Fibroblast of skin of left biceps (primary cell): ENCODE measurements around the gene LSP1.

ENCODE experiments used
- DNase-seq, 2 experiments: peaks; one replicate each; pipeline ENCODE4 v3.0.0-alpha.2; 2013; ENCODE audit warnings: low read depth in 2 of 2

The LSP1 gene

DNA sequence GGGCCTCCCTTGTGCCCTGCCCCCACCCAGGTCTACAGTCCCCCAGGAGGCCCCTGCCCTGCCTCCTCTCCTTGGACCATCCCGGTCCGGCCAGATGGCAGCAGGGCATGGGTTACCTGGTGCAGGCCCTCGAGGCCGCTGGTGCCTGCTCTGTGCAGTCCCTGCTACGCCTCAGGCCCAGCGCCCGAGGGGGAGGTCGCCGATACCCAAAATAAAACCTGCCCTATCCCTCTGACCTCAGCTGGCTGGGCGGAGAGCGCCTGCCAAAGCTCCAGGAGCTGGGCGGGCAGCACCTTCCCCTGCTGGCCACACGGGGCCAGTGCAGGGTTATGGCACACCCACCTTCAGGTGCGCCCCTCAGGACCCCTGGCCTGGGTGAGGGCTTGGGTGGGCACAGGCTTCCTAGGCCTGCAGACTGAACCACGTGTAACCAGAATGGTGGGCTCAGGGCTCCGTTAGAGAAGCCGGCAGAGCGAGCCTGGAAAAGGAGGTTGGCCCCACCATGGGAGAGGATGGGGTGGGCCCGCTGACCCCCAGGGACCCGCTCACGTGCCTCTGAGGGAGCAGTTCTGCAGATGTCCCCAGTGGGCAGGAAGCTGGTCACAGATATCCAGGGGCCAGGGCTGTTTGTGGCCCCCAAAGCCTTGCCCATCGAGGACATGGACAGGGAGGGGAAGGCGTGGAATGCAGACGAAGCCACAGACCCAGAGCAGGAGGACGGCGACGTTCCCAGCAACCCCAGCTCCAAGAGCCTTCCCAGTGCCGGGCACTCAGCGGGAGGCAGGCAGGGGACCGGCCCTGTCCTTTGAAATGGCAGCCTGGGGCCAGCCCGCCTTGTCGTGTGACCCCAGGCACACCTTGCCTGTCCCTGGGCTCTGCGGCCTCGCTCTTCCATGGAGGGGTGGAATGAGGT lies 64.9 kb downstream of the LSP1 start:
- no peak for DNase-seq

DNA sequence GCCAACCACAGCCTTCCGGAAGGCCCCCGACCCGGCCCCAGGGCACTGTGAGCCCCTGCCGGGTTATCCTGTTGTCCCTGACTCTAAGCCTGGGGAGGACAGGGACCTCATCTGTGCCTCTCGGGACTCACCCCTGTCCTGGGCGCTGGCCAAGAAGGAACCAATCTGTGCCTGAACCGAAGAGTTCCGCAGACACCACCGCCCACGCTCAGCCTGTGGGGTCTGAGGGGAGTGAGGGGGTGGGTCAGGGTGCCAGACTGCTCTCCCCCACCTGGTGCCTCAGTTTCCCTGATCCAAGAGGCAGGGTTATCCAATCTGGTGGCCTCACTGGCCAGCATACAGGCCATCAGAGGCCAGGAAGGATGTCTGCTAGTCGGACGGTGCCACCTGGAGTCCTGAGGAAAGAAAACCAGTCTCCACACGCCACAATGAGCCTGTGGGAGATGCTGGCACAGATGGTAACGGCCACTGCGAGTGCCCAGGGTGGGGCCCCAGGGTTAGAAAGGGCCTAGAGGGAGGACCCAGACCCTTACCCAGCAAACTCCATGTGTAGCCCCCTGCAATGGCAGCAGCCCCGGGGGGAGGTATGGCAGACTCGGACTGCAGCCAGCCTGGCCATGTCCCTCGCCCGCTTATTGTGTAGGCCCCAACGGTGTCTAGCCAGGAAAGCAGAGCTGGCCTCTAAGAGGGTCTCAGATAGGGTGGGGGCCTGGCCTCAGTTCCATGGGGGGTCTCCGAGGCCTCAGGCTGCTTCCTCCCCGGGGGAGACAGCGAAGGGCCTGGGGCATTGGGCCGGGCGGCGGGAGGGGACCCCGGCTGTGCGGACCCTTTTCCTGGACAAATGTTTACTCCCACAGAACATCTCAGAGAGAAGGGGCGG lies 65.8 kb downstream of the LSP1 start:
- no peak for DNase-seq

DNA sequence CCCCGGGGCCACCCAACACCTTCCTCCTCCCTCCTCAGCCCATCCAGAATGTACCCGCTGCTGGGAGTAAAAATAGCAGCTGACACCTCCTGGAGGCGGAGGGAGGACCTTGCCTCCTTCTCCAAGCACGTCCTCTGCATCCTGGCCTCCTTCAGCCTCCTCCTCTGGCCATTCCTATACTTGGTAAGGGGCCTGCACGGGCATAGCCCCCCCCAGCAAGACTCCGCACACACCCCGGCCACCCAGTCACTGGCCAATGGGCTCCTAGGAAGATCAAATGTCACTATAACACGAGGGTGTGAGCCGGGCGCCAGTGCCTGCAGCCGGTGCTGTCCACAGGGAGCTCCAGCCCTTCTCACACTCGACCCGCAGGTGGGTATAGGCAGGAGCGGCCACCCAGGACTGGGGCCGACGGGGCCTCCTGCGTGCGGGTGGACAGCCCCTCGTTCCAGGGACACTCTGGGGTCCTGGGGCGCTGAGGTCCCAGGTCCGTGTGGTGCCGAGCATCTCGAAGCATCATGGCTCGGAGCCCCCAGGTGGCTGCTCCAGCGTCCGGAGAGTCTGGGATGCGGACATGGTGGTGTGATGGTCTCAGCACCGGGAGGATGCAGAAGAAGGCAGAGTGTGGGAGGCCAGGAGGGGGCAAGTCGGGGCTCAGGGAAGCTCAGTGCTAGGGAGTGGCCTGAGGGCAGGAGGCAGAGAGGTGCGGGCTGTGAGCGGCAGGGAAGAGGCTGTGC lies 66.7 kb downstream of the LSP1 start, which contains the start of gene TNNT3:
Gene TNNT3 (plus strand): TSS at position 313 of the 737 bp plus-strand sequence. CDS start 3,172 bp downstream, outside the sequence.
- no peak for DNase-seq

DNA sequence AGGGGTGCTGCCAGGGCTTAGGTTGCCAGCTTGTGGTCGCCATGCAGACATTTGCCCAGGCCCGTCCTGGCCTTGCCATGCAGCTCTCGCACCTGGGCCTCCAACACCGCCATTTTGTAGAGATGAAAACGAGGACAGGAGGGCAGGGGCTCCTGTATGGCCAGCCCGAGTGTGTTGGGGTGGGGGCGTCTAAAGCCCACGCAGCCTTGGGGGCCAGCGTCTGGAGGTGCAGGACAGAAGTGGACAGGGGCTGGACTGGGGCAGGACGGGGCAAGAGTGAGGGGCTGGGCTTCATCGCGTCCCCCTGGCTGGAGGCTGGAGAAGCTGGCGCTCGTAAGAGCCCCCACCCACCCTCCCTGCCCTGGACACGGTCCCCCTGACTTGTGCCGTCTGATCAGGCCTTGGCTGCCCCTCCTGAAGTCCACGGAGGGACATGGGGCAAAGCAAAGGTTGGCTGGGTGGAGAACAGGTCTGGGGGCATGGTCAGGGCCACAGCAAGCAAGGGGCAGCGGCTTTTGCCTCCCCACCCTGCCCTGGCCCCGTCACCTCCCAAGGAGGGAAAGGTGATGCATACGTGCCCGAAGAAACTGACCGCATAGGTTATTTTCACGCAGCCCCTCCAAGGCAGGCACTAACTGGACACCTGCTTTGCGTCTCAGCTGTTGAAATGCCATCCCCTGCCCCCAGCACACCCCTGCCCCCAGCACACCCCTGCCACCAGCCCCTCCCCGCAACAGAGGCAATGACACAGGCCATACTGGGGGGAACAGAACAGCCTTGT lies 67.4 kb downstream of the LSP1 start:
- no peak for DNase-seq

DNA sequence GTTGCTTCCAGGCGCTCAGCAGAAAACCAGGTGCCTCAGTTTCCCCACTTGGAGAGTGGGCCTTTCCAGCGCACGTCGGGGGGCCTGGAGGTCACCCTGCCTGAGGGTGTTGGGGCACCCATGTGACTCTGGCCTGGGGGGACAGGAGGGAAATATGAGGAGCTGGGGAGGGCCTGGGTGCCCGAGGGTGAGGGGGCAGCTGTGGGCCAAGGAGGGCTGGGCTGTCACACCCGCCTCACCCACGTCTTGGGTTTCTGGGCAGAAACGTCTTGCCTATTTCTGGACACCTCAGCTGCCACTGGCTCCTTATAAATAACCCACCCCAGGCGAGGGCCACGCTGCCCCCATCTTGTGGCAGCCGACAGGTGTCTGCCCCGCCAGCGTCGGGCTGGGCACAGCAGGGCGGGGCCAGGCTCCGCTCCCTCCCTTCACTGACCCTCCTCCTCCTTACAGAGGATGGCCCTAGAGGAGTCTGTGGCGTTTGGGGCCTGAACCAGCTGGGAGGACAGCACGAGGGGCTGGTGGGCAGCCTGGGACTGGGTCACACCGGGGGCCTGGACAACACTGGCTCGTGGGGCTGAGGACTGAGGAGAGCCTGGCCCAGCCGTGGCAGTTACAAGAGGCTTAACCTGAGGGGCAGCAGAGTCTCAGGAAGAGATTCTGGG lies 68.2 kb downstream of the LSP1 start:
- DNase-seq, result no peak

DNA sequence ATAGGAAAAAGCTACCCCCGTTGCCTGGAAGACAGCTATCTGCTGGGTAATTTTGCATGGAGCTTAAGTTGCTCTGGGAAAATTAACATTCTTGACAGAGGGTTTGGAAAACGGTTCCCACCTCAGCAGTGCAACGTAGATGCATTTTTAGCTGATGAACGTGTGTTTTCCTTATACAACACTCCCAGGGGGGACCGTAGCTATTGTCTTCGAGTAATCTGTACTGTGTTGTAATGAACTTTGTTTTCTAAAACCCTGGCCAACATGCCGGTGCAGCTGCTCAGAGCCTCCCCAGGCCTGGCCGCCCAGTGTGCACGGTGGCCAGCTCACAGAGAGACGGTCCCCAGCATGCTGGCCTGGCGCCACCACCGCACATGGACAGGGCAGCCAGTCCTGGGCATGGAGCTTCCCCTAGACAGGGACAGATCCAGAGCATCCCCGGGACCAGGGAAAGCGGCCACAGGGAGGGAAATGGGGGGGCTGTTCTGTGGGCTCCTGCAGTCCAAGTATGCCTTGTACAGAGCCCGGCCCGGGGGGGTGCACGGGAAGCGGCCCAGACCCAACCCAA lies 68.8 kb downstream of the LSP1 start:
- DNase-seq, result no peak

DNA sequence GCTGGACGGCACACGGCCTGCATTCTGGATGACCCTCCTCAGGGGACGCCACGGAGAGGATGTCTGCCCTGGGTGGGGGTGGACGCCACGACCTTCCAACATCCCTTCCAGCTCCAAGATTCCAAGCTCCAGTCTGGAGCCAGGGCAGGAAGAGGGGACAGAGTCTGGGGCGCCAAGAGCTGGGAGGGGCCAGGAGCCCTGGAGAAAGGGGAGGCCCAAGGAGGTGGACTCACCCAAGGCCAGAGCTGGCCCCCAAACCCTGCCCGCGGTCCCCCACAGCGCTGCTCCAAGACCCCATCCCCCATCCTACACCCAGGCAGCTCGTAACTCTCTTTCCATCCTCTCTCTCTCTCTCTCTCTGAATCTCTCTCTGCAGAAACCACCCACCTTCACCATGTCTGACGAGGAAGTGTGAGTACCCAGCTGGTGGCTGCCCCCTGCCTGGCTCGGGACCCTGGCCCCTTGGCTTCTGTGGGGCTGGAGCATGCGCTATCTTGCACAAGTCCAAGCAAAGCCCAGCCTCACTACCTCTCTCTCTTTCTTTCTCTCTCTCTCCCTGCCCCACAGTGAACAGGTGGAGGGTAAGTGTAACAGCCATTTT lies 69.7 kb downstream of the LSP1 start:
- DNase-seq, result no peak

DNA sequence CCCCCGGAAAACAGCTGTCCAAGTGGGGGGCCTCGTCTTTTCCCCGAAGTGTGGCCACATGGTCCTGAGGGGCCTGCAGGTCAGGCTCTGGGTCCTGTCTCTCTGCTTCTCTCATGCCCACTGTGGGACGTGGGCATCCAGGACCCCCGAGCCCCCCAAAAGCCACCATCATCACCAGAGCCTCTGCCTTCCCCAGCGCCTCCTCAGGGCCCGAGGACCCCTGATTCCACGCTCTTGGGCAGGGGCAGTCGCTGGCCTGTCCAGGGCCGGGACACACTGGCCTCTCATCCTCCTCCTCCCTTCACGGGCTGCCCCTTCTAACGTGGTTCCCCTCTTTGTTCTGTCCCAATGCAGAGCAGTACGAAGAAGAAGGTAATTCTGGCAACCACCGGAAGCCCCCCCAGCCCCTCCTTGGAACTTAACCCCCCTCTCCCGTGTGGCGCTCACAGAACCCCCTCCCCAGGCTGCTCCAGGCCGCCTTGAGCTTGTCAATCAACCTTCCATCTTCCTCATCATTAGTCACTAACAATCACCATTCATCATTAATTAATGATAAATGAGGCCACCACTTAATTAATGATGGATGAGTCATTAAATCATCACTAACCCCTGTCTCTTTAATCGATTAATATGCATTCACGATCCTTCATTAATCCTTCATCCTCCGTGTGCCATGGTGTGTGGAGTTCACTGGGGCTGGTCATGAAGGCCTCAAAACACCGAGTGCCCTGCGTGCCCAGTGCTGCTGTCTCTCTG lies 70.5 kb downstream of the LSP1 start:
- DNase-seq, result no peak

DNA sequence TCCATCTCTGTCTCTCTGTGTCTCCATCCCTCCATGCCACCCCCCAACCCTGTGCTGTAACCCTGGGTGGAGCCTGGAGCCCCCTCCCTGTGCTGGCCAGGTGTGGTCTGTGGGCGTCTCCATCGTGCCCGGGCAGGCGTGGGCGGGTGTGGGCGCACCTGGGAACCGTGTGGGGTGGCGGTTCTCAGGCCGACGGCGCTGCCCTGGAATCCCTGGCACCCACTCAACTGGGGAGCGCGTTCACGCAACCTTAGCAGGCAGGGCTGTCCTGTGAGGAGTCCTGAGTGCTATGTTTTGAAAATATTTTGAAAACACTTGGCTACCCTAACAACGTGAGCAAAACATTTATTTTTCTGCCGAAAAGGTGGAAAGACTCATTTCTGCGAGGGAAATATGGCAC lies 71.3 kb downstream of the LSP1 start:
- DNase-seq, result no peak

DNA sequence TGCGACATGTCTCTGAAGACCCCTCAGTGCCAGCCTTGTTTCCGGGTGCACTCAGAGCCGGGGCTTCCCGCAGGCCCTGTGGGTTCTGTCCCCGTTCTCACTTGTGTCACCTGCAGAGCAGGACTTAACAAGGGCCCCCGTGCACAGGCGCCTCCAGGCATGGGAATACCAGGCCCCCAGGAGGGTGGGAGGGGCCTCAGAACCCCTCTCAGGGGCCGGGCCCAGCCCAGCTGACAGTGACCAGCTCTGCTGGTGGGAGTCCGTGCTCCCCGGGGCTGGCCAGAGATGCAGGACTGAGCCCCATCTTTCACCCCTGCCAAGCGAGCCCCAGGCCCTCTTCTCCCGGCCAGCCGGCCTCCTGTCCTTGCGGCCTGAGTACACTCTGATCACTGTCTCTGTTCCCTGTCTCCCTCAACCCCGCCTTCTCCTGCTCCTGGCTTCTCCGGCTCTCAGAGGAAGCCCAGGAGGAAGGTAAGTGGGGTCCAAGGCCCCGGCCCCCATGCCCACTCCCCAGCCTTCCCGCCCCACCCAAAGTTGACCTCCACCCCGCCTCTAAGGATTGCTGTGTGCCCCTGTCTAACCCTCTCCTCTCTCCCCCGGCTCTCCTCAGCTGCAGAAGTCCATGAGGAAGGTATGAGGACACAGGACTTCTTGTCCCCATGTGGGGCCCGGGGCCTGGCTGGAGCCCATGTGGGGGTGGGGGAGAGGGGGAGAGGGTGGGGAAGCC lies 71.9 kb downstream of the LSP1 start:
- DNase-seq, result no peak

DNA sequence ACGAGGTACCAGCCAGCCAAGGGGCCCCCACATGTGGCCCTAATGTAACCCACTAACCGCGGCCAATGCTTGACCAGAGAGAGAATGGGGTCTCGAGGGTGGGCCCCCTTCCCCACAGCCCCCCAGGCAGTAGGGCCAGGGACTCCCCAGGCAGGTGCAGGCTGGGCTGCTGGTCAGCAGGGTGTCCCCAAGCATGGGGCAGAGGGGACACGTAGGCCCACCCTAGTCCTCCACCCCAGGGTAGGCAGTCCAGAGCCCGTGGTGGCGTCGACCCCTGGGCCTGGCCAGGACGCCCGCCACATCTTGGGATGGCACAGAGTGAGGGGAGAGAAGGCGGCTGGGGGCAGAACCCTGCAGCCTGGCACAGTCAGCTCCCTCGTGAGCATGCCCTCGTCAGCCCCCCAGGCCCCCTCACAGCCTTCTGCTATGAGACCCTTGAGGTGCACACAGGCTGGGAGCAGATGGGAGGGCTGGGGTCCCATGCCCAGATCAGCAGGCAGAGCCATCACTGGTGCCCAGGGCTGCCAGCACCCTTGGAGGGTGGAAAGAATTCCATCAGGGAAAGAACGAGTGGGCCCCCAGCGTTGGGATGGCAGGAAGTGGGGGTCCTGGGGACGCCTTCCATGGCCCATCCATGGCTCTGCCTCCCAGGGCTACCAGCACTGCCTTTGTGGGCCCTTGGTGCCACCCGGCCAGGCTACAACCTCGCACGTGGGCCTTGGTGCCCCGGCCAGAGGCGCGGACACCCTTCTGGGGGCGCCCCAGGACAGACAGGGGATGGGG lies 72.7 kb downstream of the LSP1 start:
- no peak for DNase-seq

DNA sequence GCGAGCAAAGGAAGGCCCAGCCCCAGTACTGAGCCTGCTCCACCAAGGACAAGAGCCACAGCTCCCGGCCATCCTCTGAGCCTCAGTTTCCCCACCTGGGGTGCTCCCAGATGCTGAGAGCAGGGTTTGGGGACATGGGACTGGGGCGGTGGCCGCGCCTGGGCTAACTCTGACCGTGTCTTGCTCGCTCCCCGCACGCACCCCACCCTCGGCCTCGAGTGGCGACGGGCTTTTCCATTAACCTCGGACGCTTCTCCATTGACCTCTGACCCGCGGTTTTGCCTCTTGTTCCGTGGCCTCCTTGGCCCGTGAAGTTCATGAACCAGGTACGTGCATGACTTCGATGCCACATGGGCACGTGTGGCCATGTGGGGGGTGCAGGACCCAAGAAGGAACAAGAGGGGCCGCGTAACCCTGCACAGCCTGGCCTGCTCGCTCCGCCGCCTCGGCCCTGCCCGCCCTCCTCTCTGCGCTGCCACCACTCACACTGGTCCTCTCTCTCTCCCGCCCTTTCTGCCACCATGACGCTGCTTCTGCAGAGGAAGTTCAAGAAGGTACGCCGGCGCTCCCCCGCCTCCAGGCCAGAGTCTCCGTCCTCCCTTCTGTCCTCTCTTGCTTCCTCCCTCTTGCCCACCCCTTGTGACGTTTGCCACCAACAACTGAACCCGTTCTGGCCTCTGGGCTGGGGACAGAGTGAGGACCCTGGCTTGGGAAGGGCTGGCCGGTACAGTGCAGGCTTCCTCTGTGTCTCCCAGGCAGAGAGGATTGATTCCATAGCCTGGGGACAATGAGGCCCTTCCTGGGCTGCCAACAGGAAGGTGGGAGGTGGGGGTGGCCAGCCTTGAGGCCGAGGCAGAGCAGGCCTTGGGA lies 73.5 kb downstream of the LSP1 start:
- no peak for DNase-seq

DNA sequence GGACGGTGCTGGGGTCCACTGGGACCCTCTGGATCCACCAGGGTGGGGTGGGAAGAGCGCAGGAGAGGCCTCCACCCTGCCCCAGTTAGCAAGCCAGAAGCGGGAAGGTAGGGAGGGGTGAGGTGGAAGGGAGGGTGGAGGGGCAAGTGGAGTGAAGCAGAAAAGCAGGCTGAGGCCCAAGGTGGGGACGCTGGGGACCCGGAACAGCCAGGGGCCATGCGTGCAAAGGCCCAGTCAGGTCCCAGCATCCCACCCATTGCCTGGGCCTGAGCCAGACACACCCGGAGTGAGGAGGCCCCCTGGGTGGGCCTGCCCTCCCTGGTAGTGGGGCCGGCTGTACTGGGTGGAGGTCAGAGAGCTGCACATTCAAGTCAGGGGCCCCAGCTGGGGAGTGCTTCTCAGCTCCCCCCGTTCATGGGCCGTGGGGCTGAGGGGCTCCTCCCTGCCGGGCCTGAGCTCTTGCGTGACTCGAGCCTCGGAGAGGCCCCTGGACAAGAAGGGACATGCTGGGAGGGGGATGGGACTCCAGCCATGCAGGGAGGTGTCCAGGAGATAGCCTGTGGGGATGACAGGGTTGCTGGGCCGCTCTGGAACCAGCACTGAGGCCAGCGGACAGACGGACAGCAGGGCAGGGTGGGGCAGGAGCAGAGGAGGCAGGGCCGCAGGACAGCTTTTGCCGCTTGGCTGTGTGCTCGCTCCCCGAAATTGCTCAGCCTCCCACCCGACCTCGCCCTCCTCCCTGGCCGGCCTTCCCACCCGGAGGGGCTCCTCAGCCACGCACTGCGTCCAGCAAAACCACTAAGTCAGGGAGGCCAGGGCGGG lies 74.4 kb downstream of the LSP1 start:
- DNase-seq, result no peak

DNA sequence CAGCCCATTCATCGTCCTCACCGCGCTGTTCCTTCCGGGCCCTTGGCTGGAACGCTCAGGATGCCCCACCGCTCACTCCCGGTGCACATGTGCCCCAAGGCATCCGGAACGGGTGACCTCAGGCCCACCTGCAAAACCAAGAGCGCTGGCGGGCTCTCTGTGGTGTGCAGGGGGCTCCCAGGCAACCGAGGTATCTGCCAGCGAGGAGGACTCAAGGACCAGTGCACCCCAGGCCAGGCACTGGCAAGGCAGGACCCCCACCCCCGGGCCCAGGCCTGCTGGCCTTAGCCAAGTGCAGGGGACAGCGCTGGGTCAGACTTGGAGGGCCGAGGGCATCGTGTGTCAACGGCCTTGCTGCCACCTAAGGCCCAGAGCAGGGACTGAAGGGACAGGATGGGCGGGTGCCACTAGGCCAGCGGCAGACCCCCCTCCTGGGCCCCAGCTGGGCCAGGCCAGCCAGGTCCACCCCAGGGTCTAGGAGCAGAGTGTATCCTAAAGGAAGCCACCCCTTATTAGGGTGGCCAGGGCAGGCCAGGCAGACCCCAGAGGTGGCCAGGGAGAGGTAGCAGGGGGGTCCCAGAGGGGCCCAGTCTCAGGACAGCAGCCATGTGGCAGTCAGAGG lies 75.1 kb downstream of the LSP1 start:
- DNase-seq, result no peak

DNA sequence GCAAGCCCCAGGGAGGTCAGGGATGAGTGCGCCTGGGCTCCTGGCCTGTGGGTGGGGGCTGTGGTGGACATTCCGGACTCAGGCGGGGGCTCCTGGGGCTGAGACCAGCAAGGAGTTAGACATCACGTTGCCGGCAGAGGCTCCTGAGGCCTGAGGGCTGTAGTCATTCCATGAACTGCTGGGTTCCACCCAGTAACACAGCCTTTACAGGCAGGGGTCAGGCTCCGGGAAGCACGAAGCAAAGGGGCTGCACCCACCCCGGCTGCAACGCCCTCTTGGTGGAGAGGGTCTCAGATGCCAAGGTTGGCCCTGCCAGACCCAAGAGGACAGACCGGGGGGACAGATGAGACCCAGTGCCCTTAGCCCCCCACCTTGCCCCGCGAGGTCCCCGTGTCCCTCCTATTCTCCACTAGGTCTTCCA lies 75.6 kb downstream of the LSP1 start:
- DNase-seq, result no peak
